ENCODE measurements around the gene SERPINA3. TPM values are rescaled to one million over a fixed set of nuclear protein-coding genes. Genes with fewer than 3 reads are reported as not detected.

The SERPINA3 gene
- total RNA-seq, 1 experiment from 2014 or later = 3.5 TPM

- ChIA-PET CTCF (interaction anchor here (0.9 kb wide), 1 partner anchor 22 kb away, joined by 3 read pairs; no protein-coding TSS in a partner anchor), POLR2A (no interaction called here)
- Mint-ChIP-seq H3K27me3 (ENCODE audit: low read depth) (peaks cover 3% of the 10 kb centered on the region), H3K36me3 (peaks cover 24% of the 10 kb centered on the region), H3K27ac (no peak overlapping the region), H3K4me1 (no peaks in the 10 kb centered on the region), H3K4me3 (no peak overlapping the region), H3K9me3 (peaks cover 42% of the 10 kb centered on the region)
- no peak for TF ChIP-seq OVOL2 (CRISPR knock-in tag; IDR thresholded peaks at IDR 0.05; ENCODE audit: borderline replicate concordance)
- no peak for TF ChIP-seq JUN (CRISPR knock-in tag; IDR thresholded peaks at IDR 0.05)
- TF ChIP-seq ZMAT4 (CRISPR knock-in tag; IDR thresholded peaks at IDR 0.05) = no peak
- TF ChIP-seq RORB (CRISPR knock-in tag; IDR thresholded peaks at IDR 0.05) = no peak
- TF ChIP-seq AR (CRISPR knock-in tag; IDR thresholded peaks at IDR 0.05) = no peak
- no peak for TF ChIP-seq E2F1 (CRISPR knock-in tag; IDR thresholded peaks at IDR 0.05)
- TF ChIP-seq CDX4 (CRISPR knock-in tag; IDR thresholded peaks at IDR 0.05; ENCODE audit: borderline replicate concordance) = no peak
- TF ChIP-seq ZNF121 (CRISPR knock-in tag; IDR thresholded peaks at IDR 0.05) = no peak
- no peak for TF ChIP-seq SOX15 (CRISPR knock-in tag; IDR thresholded peaks at IDR 0.05)
- TF ChIP-seq PRDM15 (CRISPR knock-in tag; IDR thresholded peaks at IDR 0.05) = no peak
- no peak for DNase-seq (ENCODE audit: low spot score)
- no peak for ATAC-seq
Measured at GRCh38 chr14:94621358-94622134, 9.4 kb downstream of the SERPINA3 start.

GRCh38 chr14:94622653-94623421 lies 10.6 kb downstream of the SERPINA3 start:
- DNase-seq (ENCODE audit: low spot score) = no peak
- no peak overlapping the region for H3K27ac Mint-ChIP-seq
- TF ChIP-seq E2F5 (CRISPR knock-in tag; IDR thresholded peaks at IDR 0.05) (no peak), SMAD4 (CRISPR knock-in tag; IDR thresholded peaks at IDR 0.05) (no peak), MAX (CRISPR knock-in tag; IDR thresholded peaks at IDR 0.05) (no peak), ETV6 (CRISPR knock-in tag; IDR thresholded peaks at IDR 0.05) (no peak)
- no peaks in the 10 kb centered on the region; the same call in 1 of the 2 replicates for H3K27me3 Mint-ChIP-seq (ENCODE audit: low read depth)
- ChIA-PET POLR2A (no interaction called here), CTCF (interaction anchor here (0.6 to 0.7 kb wide), 2 partner anchors 136 to 494 kb away, joined by 3 to 4 read pairs; no protein-coding TSS in a partner anchor)
- H3K4me1 Mint-ChIP-seq = no peaks in the 10 kb centered on the region
- peaks cover 17% of the 10 kb centered on the region for H3K36me3 Mint-ChIP-seq
- H3K4me3 Mint-ChIP-seq = no peak overlapping the region
- no peak for ATAC-seq
- H3K9me3 Mint-ChIP-seq = peaks cover 30% of the 10 kb centered on the region
